Keratinocyte (primary cell): ENCODE measurements around the gene N4BP3.

Experiments used
- EZH2 ChIP-seq: IDR thresholded peaks from one replicate; pipeline ENCODE4 v1.6.1; 2012; ENCODE audit warnings: inconsistent platforms, mild to moderate bottlenecking, low read length, moderate library complexity
- TF ChIP-seq, protein P1 (sequence below), 3 experiments: IDR thresholded peaks in 1 of 3; conservative IDR thresholded peaks in 1 of 3; optimal IDR thresholded peaks in 1 of 3; 2 replicates in 2 of 3; 3 replicates in 1 of 3; pipeline versions ENCODE3 to v1.5.1; 2011; ENCODE audit warnings: low read length in 3 of 3, mild to moderate bottlenecking in 3 of 3, moderate library complexity in 2 of 3, control low read depth in 1 of 3, inconsistent platforms in 1 of 3; ENCODE audit not compliant: insufficient read depth in 2 of 3; ENCODE audit errors: extremely low read depth in 1 of 3

DNA sequence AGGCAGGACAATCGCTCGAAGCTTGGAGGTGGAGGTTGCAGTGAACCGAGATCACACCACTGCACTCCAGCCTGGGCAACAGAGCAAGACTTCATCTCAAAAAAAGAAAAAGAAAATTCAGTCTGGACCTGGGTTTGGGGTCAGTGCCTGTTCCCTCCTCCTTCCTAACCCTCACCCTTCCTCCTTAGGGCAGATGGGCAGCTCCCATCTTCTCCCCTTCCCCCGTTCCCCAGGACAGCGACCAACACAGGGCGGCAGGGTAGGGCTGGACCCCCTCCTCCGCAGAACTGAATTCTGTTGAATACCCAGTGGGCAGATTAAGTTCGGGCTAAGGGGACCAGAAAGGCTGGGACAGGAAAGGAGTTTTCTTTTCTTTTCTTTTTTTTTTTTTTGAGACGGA lies 16.0 kb downstream of the N4BP3 start:
- TF ChIP-seq, protein P1, sequence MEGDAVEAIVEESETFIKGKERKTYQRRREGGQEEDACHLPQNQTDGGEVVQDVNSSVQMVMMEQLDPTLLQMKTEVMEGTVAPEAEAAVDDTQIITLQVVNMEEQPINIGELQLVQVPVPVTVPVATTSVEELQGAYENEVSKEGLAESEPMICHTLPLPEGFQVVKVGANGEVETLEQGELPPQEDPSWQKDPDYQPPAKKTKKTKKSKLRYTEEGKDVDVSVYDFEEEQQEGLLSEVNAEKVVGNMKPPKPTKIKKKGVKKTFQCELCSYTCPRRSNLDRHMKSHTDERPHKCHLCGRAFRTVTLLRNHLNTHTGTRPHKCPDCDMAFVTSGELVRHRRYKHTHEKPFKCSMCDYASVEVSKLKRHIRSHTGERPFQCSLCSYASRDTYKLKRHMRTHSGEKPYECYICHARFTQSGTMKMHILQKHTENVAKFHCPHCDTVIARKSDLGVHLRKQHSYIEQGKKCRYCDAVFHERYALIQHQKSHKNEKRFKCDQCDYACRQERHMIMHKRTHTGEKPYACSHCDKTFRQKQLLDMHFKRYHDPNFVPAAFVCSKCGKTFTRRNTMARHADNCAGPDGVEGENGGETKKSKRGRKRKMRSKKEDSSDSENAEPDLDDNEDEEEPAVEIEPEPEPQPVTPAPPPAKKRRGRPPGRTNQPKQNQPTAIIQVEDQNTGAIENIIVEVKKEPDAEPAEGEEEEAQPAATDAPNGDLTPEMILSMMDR (optimal IDR thresholded peaks at IDR 0.05 in 1 of 3, IDR thresholded peaks at IDR 0.05 in 1 of 3, conservative IDR thresholded peaks at IDR 0.05 in 1 of 3; ENCODE audit: extremely low read depth in 1 of 3, insufficient read depth in 2 of 3, low read length in 3 of 3): no peak
- no peak for TF ChIP-seq EZH2
